Fibroblast of mammary gland (primary cell): Measurements from ENCODE around the gene COL5A3.

Experiments used
- DNase-seq: peaks from one replicate; pipeline ENCODE4 v3.0.0-alpha.2; 2010; ENCODE audit warnings: low read depth
- H3K4me3 ChIP-seq: 2 replicates; pipeline ENCODE4 v1.5.1; 2011; ENCODE audit warnings: low read depth, mild to moderate bottlenecking, low read length, moderate library complexity; ENCODE audit not compliant: control insufficient read depth
- CTCF ChIP-seq: conservative IDR thresholded peaks from 2 replicates; pipeline ENCODE4 v1.5.1; 2011; ENCODE audit warnings: low read depth, low read length, inconsistent platforms; ENCODE audit not compliant: control insufficient read depth, insufficient read depth

COL5A3 gene

DNA sequence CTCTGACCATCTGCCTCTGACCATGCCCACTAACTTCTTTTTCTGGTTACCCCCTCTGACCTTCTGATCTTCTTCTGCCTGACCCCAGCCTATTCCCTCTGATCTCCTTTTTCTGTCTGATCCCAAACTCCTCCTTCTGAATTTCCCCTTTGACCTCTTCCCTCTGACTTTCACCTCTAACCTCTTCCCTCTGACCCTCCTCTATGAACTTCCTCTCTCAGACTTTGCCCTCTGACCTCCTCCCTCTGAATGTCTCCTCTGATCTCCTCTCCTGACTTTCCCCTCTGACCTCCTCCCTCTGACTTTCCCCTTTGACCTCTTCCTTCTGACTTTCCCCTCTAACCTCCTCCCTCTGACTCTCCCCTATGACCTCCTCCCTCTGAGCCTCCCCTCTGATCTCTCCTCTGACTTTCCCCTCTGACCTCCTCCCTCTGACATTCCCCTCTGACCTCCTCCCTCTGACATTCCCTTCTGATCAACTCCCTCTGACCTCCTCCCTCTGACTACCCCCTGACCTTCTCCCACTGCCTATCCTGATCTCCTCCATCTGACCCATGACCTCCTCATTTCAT, 3.5 kb downstream of the COL5A3 start:
- TF ChIP-seq CTCF, result no peak
- no peak for DNase-seq
- H3K4me3 ChIP-seq, result no peak overlapping the region

DNA sequence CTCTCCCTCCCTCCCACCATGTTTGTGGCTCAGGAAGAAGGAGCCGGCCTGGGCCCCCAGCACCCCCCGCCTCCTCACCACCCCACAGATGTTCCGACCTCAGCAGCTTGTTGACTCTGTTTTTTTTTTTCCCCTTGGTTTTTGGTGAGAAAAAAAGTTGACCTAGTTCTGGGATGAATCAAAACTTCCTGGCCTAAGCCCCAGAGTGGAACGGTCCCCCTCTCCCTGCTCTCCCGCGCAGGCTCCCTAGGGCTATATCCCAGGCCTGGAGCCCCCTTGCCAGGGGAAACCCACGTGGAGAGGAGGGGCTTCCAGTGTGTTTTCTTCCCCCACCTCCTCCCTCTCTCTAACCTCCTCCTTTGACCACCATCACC, 4.0 kb downstream of the COL5A3 start:
- no peak overlapping the region for H3K4me3 ChIP-seq
- no peak for TF ChIP-seq CTCF
- peak; percentile 87 for DNase-seq

DNA sequence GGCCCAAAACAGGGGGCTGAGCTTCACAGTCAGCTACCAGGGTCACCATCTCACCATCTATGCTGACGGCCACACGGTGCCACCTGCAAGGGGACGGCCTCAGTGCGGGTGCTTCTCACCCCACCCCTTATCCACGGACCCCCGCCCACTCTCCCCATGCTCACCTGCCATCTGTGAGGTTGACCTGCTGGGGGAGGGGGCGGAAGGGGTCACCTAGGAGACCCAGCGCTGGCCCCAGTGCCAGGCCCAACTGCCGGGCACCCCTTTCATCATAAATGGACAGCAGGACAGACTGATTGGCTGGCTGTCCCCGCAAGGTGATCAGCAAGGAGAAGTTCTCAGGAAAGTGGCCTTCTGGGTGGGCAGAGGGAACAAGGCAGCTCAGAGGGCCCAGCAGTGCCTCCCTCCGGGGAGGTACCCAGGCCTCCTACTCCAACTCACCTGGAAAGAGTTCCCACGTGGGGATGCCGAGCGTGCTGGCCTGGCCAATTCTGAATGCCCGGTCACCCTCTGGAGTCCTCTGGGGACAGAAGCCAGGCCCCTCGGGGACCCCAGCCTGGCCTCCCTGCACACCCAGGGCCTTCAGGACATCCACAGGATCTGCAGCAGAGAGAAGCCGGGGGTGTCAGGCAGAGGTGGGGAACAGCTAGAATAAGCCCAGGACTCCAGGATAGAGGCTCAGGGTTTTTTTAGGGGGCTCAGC, 4.5 kb downstream of the COL5A3 start:
- TF ChIP-seq CTCF, result no peak
- DNase-seq, result no peak
- H3K4me3 ChIP-seq, result no peak overlapping the region

- no peak for TF ChIP-seq CTCF
- H3K4me3 ChIP-seq, result no peak overlapping the region
- DNase-seq, result no peak
Measured at GRCh38 chr19:10004617-10005016, 5.7 kb downstream of the COL5A3 start.

DNA sequence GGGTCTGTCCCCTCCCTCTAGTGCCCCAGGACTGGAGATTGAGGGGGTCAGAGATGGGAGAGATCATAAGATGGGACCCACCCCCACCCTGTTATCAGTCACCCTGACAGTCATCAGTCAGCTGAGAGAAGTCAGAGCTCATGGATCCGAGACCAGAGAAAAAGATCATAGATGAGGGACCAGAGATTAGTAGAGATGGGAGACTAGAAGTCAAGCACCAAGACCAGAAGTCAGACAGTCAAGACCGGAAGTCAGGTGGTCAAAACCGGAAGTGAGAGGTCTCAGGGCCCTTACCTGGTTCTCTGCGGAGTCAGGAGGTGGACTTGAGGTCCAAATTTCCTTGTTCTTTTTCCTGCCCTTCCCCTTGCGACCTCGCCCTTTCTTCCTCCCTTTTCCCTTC, 7.0 kb downstream of the COL5A3 start:
- no peak for DNase-seq
- H3K4me3 ChIP-seq, result no peak overlapping the region
- TF ChIP-seq CTCF, result no peak

- no peak overlapping the region for H3K4me3 ChIP-seq
- peak; percentile 62 for TF ChIP-seq CTCF
- DNase-seq, result peak; percentile 59
Measured at GRCh38 chr19:10001899-10002298, 8.4 kb downstream of the COL5A3 start.
